HL-60 (cell line): Measurements from ENCODE around the gene MCAM.

Experiments used
- CTCF ChIP-seq: IDR thresholded peaks from one replicate; pipeline ENCODE4 v1.5.1; 2011; ENCODE audit warnings: low read length, control low read depth, inconsistent platforms; ENCODE audit not compliant: insufficient read depth
- GABPA ChIP-seq: IDR thresholded peaks from 2 replicates; pipeline ENCODE4 v1.6.1; 2012; ENCODE audit warnings: low read depth
- POLR2AphosphoS5 ChIP-seq: IDR thresholded peaks from 2 replicates; pipeline ENCODE4 v1.6.1; 2012; ENCODE audit warnings: low read depth
- REST ChIP-seq: IDR thresholded peaks from 2 replicates; pipeline ENCODE4 v1.6.1; 2012; ENCODE audit warnings: low read depth; ENCODE audit not compliant: insufficient replicate concordance

GRCh38 chr11:119285431-119285830 is 31.5 kb downstream of the MCAM start:
- no peak for TF ChIP-seq CTCF
- no peak for TF ChIP-seq REST
- no peak for TF ChIP-seq GABPA
- TF ChIP-seq POLR2AphosphoS5, result no peak
